GM18858 (cell line): ENCODE results near the gene COX14.
"Not testable (repeated sequence)": the region's sequence is repeated elsewhere in the genome, so short reads cannot be mapped to it uniquely, and the experiment has no call there.

Experiments
- ATAC-seq: cut with Tn5 transposase; IDR thresholded peaks from one replicate; pipeline ENCODE4 v1.9.1; 2021; ENCODE audit not compliant: unreplicated experiment

COX14 gene

DNA sequence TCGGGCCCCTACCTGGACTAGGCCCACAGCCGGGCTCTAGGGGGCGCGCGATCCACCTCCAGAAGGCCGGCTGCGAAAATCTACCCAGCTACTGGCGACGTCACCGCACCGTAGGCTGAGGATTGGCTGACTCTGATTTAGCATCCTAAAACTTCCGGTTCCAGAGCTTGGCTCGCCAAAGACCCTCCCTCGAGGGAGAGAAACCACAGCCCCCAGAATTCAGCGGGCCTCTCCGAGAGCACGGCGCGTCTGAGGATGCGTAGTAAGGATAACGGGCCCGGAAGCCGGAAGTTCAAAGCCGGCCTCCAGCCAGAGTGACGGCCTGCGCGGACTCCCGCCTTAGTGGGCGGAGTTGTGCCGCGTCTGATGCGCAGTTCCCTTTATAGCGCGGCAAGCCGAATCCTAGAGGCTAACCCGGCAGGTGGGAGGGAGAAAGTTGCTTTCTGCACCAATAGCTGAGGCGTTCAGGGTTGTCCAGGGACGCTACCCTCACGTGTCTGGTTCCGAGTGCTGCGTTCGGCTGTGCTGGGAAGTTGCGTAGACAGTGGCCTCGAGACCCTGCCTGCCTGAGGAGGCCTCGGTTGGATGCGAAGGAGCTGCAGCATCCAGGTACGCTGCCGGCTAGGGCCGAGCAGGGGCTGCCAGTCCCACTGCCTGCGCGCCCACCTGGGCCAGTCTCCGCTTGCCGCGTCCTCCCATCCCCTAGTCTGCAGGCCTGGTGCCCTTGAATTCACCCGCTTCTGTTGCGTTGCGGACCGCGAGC lies at the start of gene COX14:
Gene COX14, plus strand, starts transcription at position 544 of the 763 bp plus-strand sequence. CDS start 7,808 bp downstream, outside the sequence.
- ATAC-seq = peak; percentile 76

DNA sequence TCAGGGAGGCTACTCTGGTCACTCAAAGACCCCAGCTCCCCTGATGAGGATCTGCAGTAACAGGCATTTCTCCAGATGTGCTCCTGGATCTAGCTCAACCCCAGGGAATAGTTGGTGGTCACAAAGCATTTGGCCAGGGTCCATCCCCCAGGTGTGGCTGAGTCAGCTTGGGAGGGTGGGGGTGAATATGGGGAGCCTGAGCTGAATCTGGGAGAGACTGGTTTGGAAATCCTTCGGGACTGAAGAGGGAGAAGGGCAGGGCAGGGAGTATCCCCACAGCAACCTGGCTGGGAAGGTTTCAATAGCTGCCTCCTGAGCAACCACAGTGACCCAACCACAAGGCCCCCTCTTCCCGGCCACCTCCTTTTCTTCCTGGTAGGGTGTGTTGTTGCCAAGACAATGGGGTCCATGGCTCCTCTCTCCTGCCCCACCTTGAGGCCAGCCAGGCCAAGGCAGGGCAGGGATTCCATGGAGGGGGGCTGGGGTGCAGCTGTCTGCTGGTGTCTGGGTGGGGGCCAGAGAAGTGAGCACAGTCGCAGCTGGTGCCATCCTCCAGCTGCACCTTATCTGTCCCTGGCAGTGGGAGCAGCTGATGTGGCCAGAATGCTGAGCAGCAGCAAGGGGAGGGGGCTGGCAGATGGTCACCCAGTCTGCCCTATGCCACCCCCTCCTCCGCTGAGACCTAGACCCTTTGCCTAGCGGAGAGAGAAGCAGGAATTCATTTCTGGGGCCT lies 49.1 kb upstream of the COX14 start:
- no peak for ATAC-seq

- no peak for ATAC-seq
Measured at GRCh38 chr12:50065726-50066310, 46.2 kb upstream of the COX14 start.

GRCh38 chr12:50066402-50066801 lies 45.6 kb upstream of the COX14 start:
- no peak for ATAC-seq

DNA sequence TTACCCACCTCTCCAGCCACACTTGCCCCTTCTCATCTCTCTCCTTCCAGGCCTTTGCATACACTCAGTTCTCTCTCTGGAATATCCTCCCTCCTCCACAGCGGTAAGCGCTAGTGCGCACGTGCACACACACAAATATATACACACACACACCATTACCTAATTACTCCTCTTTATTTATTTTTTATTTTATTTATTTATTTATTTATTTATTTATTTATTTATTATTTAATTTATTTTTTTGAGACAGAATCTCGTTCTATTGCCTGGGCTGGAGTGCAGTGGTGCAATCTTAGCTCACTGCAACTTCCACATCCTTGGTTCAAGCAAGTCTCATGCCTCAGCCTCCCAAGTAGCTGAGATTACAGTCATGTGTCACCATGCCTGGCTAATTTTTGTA lies 43.0 kb upstream of the COX14 start:
- ATAC-seq = no peak

DNA sequence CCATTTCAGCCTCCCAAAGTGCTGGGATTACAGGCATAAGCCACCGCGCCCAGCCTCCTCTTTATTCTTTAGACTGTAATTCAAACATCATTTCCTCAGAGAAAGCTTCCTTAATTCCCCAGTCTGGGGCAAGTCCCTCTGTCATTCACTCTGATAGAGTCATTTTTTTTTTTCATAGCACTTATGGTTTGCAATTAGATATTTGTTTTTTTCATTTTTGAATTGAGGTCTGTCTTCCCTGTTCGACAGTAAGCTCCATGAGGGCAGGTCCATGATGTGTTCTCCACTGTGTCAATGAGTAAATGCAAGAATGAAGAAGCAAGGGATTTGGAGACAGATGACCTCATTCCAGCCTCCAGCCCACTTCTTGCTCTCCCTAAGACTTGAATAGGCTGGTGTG lies 42.5 kb upstream of the COX14 start:
- no peak for ATAC-seq

GRCh38 chr12:50070314-50071060 lies 41.5 kb upstream of the COX14 start:
- no peak for ATAC-seq

DNA sequence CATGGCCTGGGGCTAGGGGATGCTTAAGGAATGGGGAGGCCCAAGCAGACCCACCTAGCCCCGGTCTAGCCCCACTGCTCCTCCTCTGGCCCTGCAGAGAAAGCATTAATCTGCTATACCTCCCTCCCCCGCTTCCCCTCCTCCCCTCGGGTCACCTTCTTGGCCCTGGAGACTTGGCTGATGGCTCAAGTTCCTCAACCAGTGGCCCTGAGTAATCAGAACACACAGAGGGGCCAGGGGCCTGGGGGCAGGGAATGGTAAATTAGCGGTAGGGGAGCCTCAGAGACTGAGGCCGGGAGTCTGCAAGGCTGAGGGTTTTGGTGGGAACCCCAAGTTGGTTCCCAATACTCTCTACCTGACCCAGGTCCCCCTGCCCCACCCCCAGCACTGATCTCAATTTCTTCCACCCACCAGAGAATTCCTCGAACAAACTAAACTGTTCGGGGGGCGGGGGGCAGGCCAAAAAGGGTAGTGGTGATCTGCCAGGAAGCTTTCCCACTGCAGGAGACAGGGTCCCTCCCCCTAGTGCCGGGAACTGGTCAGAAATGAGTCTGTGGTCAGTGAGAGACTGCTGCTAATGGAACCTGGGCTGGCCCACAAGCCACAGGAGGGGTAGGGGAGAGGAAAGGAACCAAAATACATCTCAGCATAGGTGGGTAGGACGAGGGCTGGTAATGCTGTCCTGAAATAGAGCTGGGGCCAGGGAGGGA lies 39.7 kb upstream of the COX14 start:
- ATAC-seq = no peak

GRCh38 chr12:50073206-50073605 lies 38.8 kb upstream of the COX14 start:
- ATAC-seq = no peak

- no peak for ATAC-seq
Measured at GRCh38 chr12:50073712-50074111, 38.3 kb upstream of the COX14 start.

- ATAC-seq = peak; percentile 66
Measured at GRCh38 chr12:50074936-50075807, 36.9 kb upstream of the COX14 start.

GRCh38 chr12:50075808-50076170 lies 36.2 kb upstream of the COX14 start:
- no peak for ATAC-seq

GRCh38 chr12:50077099-50077498 lies 34.9 kb upstream of the COX14 start:
- ATAC-seq = no peak

- ATAC-seq = no peak
Measured at GRCh38 chr12:50078281-50078680, 33.8 kb upstream of the COX14 start.

GRCh38 chr12:50079771-50080170 lies 32.3 kb upstream of the COX14 start:
- ATAC-seq = no peak

DNA sequence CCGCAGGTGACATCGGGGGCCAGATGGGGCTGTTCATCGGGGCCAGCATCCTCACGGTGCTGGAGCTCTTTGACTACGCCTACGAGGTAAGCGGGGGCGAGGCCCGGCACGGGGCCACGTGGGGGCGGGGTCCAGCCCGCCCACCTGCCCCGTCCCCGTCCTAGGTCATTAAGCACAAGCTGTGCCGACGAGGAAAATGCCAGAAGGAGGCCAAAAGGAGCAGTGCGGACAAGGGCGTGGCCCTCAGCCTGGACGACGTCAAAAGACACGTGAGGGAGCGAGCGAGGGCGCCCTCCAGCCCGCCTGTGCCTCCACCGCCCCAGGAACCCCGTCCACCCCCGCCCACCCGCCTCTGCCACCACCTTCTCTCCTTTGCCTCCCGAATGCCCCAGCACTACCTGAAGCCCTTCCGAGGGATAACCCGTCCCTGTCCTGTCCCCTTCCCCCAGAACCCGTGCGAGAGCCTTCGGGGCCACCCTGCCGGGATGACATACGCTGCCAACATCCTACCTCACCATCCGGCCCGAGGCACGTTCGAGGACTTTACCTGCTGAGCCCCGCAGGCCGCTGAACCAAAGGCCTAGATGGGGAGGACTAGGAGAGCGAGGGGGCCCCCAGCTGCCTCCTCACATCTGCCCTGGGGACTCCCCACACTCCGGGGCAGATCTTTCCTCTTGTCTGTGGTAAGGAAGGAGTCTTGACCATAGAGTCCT lies 30.8 kb upstream of the COX14 start:
- no peak for ATAC-seq

DNA sequence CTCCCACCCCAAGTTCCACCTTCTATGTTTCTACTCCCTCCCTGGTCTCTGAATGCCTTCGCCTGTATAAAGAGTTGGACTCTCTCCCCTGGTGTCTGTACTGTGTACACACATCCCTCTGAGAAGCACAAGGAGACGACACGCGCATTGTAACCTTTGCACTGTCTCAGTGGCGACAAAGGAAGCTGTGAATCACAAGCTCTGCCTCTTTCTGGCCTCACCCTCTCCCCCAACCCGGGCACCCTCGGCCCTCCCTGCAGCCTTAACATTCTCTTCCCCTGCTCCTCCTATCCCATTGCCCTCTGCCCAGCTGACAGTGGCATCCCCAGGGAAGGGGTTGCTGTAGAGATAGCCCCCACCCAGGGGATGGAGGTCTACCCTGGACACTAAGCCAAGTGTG lies 29.4 kb upstream of the COX14 start:
- ATAC-seq = no peak

- ATAC-seq = no peak
Measured at GRCh38 chr12:50083301-50083700, 28.7 kb upstream of the COX14 start.

GRCh38 chr12:50084409-50084774 lies 27.6 kb upstream of the COX14 start:
- not testable (repeated sequence) for ATAC-seq
